ENCODE results near the gene ADK.

GRCh38 chr10:74650613-74651012 is 499.6 kb downstream of the ADK start:
- TF ChIP-seq EZH2 (IDR thresholded peaks at IDR 0.05; ENCODE audit: insufficient read depth, low read length) (no peak), CTCF (IDR thresholded peaks at IDR 0.05; ENCODE audit: insufficient read depth, low read depth, low read length) (no peak)
